ENCODE data around the gene FBXW2.

The FBXW2 gene

GRCh38 chr9:120714846-120715388, 78.3 kb downstream of the FBXW2 start:
- DNase-seq (ENCODE audit: low read depth in 2 of 2), result no peak

GRCh38 chr9:120714088-120714845, 78.9 kb downstream of the FBXW2 start, which contains the start of gene MEGF9:
TSS of gene MEGF9 (minus strand) at chr9:120714470. CDS start at chr9:120714358, 112 bp downstream.
- DNase-seq (ENCODE audit: low read depth in 2 of 2), result peak; percentile 88 to 90

GRCh38 chr9:120713257-120714087, 79.7 kb downstream of the FBXW2 start:
- DNase-seq (ENCODE audit: low read depth in 2 of 2), result no peak

- no peak for DNase-seq (ENCODE audit: low read depth in 2 of 2)
Observed at GRCh38 chr9:120712539-120713031, 80.6 kb downstream of the FBXW2 start.

GRCh38 chr9:120711841-120712538, 81.2 kb downstream of the FBXW2 start:
- DNase-seq (ENCODE audit: low read depth in 2 of 2), result no peak

- no peak for DNase-seq (ENCODE audit: low read depth in 2 of 2)
Observed at GRCh38 chr9:120711354-120711753, 81.9 kb downstream of the FBXW2 start.

- DNase-seq (ENCODE audit: low read depth in 2 of 2), result no peak
Observed at GRCh38 chr9:120710110-120710981, 82.9 kb downstream of the FBXW2 start.

GRCh38 chr9:120708526-120709224, 84.5 kb downstream of the FBXW2 start:
- no peak for DNase-seq (ENCODE audit: low read depth in 2 of 2)

GRCh38 chr9:120707170-120707569, 86.0 kb downstream of the FBXW2 start:
- DNase-seq (ENCODE audit: low read depth in 2 of 2), result no peak

All from stimulated activated CD4-positive, alpha-beta T cell treated with anti-CD3 and anti-CD28 coated beads, Interleukin-1b, Interleukin-23, amount 100 ng/mL, for 1 hour (primary cell).